Endothelial cell of umbilical vein (primary cell): ENCODE data around the gene TNFRSF4. TPM values are rescaled to one million over a fixed set of nuclear protein-coding genes. Genes with fewer than 3 reads are reported as not detected.

Source experiments
- BruUV-seq: library from RNA; stranded (reverse); fragments of 400-500 nt; replicated peaks from 2 replicates; lab custom pipeline; 2021; lab: Mats Ljungman, UMichigan
- CTCF ChIA-PET: fragments of 300-600, 350-600 bp; sonication (Branson Sonifier 250); formaldehyde crosslinking; loops from one replicate; lab custom pipeline; 2021; ENCODE audit warnings: antibody characterized with exemption, inconsistent platforms; lab: Charles Lee
- POLR2A ChIA-PET: fragments of 300-600, 350-600 bp; sonication (Branson Sonifier 250); formaldehyde crosslinking; loops from one replicate; lab custom pipeline; 2021; ENCODE audit warnings: antibody characterized with exemption, inconsistent platforms; lab: Charles Lee
- DNase-seq: peaks from one replicate; pipeline ENCODE4 v3.0.0-alpha.2; 2011; ENCODE audit warnings: low read depth, low spot score
- FAIRE-seq: peaks from 2 replicates; lab custom pipeline; 2011; peaks lifted over from hg19 to GRCh38; lab: Jason Lieb, UNC
- H2AFZ ChIP-seq: 2 replicates; pipeline ENCODE4 v1.6.0; 2012; ENCODE audit warnings: low read depth, low read length, control low read depth, inconsistent platforms
- H3K27ac ChIP-seq: 2 replicates; pipeline ENCODE4 v1.5.1; 2011; ENCODE audit warnings: low read depth, mild to moderate bottlenecking, control low read depth, low read length, moderate library complexity; ENCODE audit not compliant: insufficient read depth
- H3K27me3 ChIP-seq, 2 experiments: 2 replicates each; pipeline versions ENCODE4 v1.6.0 to v1.6.1; 2011; ENCODE audit warnings: low read length in 2 of 2, mixed read lengths in 1 of 2; ENCODE audit not compliant: control insufficient read depth in 2 of 2, insufficient read depth in 2 of 2
- H3K36me3 ChIP-seq, 2 experiments: 2 replicates in 1 of 2; 3 replicates in 1 of 2; pipeline ENCODE4 v1.5.1; 2011; ENCODE audit warnings: low read length in 2 of 2, mild to moderate bottlenecking in 1 of 2, moderate library complexity in 1 of 2; ENCODE audit not compliant: control insufficient read depth in 2 of 2, insufficient read depth in 2 of 2; ENCODE audit errors: extremely low read depth in 1 of 2
- H3K4me1 ChIP-seq: 3 replicates; pipeline ENCODE4 v1.5.1; 2011; ENCODE audit warnings: mild to moderate bottlenecking, low read length; ENCODE audit not compliant: control insufficient read depth, insufficient read depth; ENCODE audit errors: extremely low read depth
- H3K4me2 ChIP-seq: 2 replicates; pipeline ENCODE4 v1.6.1; 2011; ENCODE audit warnings: low read length, control low read depth, mixed read lengths; ENCODE audit not compliant: insufficient read depth
- H3K4me3 ChIP-seq, 3 experiments: fragments of 200-600 bp in 1 of 3; sonication (generic), shearing (Covaris generic) in 1 of 3; replicated peaks in 1 of 3; 2 replicates each; pipeline ENCODE4 v1.5.1; 2011 to 2016; ENCODE audit warnings: control low read depth in 3 of 3, low read length in 3 of 3, mild to moderate bottlenecking in 2 of 3, inconsistent platforms in 1 of 3, low read depth in 1 of 3, moderate library complexity in 1 of 3; ENCODE audit not compliant: insufficient read depth in 1 of 3
- H3K79me2 ChIP-seq: 2 replicates; pipeline ENCODE4 v1.6.0; 2012; ENCODE audit warnings: low read length, inconsistent platforms; ENCODE audit not compliant: control insufficient read depth, insufficient read depth
- H3K9ac ChIP-seq: replicated peaks from 2 replicates; pipeline ENCODE3; 2011; ENCODE audit warnings: low read length, control low read depth; ENCODE audit not compliant: insufficient read depth; ENCODE audit errors: extremely low read depth
- H3K9me1 ChIP-seq: replicated peaks from 3 replicates; pipeline ENCODE4 v1.6.0; 2011; ENCODE audit warnings: mild to moderate bottlenecking, low read length; ENCODE audit not compliant: control insufficient read depth, insufficient read depth; ENCODE audit errors: extremely low read depth
- H3K9me3 ChIP-seq: replicated peaks from 2 replicates; pipeline ENCODE4 v1.5.1; 2012; ENCODE audit warnings: low read length, inconsistent platforms; ENCODE audit not compliant: control insufficient read depth, insufficient read depth
- H4K20me1 ChIP-seq: replicated peaks from 2 replicates; pipeline ENCODE3; 2011; ENCODE audit warnings: mild to moderate bottlenecking, low read length; ENCODE audit not compliant: control insufficient read depth, insufficient read depth; ENCODE audit errors: extremely low read depth
- FOS ChIP-seq: IDR thresholded peaks from 2 replicates; pipeline ENCODE4 v1.6.1; 2011; ENCODE audit warnings: mild to moderate bottlenecking, low read length, moderate library complexity, borderline replicate concordance; ENCODE audit not compliant: insufficient read depth
- GATA2 ChIP-seq: IDR thresholded peaks from 2 replicates; pipeline ENCODE4 v1.7.0; 2011; ENCODE audit warnings: low read depth, mild to moderate bottlenecking, moderate library complexity, mixed read lengths, low read length; ENCODE audit not compliant: insufficient read length, insufficient read depth
- MYC ChIP-seq: IDR thresholded peaks from one replicate; pipeline ENCODE4 v1.6.1; 2011; ENCODE audit warnings: mild to moderate bottlenecking, low read depth, low read length
- POLR2A ChIP-seq: IDR thresholded peaks from 2 replicates; pipeline ENCODE4 v1.6.1; 2012; ENCODE audit warnings: low read depth, mild to moderate bottlenecking, control low read depth, low read length
- POLR2AphosphoS5 ChIP-seq: IDR thresholded peaks from 2 replicates; pipeline ENCODE4 v1.6.1; 2012; ENCODE audit warnings: low read depth, mild to moderate bottlenecking, control low read depth, low read length, moderate library complexity; ENCODE audit not compliant: insufficient read depth
- dilution Hi-C: fragments of 300-500 bp; cut with MboI; formaldehyde crosslinking; loops from one replicate; pipeline ENCODE4 v1.15.0; 2019; ENCODE audit warnings: low sequenced_read_pairs; ENCODE audit not compliant: extremely low pct_ligation_motif_present
- intact Hi-C: fragments of 100-400 bp; cut with micrococcal nuclease; formaldehyde crosslinking; loops from one replicate; pipeline ENCODE4 v1.10.0; 2022
- polyA plus RNA-seq, 4 experiments: library from polyadenylated mRNA; depleted of rRNA in 3 of 4; stranded (reverse) in 3 of 4; unstranded in 1 of 4; fragments of >200 nt; gene quantifications; 2 replicates each; pipeline versions ENCODE4 v1.2.1 to v1.2.3, GENCODE V29; 2011 to 2012; ENCODE audit warnings: missing spikeins in 1 of 4
- total RNA-seq: library from RNA; stranded (reverse); gene quantifications from 2 replicates; pipeline ENCODE4 v1.2.3, GENCODE V29; 2021
- TF ChIP-seq, protein P1 (sequence below): IDR thresholded peaks from 2 replicates; pipeline ENCODE4 v1.6.1; 2011; ENCODE audit not compliant: insufficient read depth, insufficient read length

TNFRSF4 gene
- total and polyA plus RNA-seq, 2 donors (not counting 3 experiments of a cell fraction or from before 2014, with no cell fraction given): 0.55 to 1.5 TPM

DNA sequence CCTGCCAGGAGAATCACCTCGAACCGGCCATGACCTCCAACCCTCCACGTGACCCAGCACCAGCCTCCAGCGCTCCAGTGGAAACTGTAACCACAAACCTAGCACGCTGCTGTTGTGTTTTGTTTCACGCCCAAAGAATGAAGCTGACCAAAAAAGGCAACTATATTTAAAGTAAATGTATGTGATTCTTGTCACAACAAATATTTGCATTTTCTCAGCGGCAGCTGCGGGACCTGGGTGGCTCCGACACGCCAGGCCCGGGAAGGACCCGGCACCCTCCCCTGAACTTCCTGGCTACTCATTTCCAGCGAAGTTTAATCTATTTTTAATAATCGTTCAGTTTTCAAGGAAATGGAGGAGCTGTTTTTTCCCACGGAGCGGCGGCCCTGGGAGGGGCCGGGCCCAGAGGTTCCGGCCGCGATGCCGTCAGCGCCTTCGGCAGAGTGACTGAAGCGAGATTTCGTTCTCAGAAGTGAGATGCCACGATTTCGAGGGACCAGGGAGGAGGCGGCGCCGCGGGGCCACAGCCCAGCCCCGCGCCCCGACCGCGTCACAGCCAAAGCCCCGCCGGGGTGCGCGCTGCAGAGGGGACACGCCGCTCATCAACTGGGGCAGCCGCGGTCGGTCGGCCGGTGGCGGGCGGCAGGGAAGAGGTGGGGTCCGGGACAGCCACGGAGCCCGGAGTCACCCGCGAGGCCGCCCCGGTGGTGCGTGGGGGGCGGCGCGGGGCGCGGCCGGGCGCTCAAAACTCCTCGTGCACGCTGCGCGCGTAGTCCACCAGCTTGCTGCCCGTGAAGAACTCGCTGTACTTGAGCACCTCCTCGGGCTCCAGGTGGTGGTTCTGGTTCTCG is 3.0 kb upstream of the TNFRSF4 start:
- intact Hi-C loops: no loop called here
- Histone ChIP-seq H2AFZ (no peak overlapping the region), H3K79me2 (no peaks in the 10 kb centered on the region), H3K9ac (no peak overlapping the region), H3K36me3 (peaks cover 2 to 20% of the 10 kb centered on the region in 2 experiments), H3K27ac (no peak overlapping the region), H3K9me3 (no peaks in the 10 kb centered on the region), H3K9me1 (no peaks in the 10 kb centered on the region), H3K4me1 (no peaks in the 10 kb centered on the region), H3K4me3 (no peak overlapping the region), H3K27me3 (no peaks in the 10 kb centered on the region), H3K4me2 (no peak overlapping the region), H4K20me1 (no peaks in the 10 kb centered on the region)
- dilution Hi-C loops: no loop called here
- no peak for TF ChIP-seq GATA2
- no peak for TF ChIP-seq MYC
- TF ChIP-seq POLR2A: no peak
- TF ChIP-seq POLR2AphosphoS5: no peak
- TF ChIP-seq FOS: no peak
- TF ChIP-seq, protein P1, sequence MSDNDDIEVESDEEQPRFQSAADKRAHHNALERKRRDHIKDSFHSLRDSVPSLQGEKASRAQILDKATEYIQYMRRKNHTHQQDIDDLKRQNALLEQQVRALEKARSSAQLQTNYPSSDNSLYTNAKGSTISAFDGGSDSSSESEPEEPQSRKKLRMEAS: no peak
- TSS peak; percentile 87 for BruUV-seq
- ChIA-PET CTCF (interaction anchor here (2.1 kb wide), 1 partner anchor 94 kb away, joined by 6 read pairs; no protein-coding TSS in a partner anchor), POLR2A (no interaction called here)
- no peak for DNase-seq
- no peak for FAIRE-seq
